ENCODE measurements around the gene CLPX.
"Not testable (repeated sequence)": the region's sequence is repeated elsewhere in the genome, so short reads cannot be mapped to it uniquely, and the experiment has no call there.

The CLPX gene

GRCh38 chr15:65165875-65166274 lies 19.3 kb downstream of the CLPX start:
- DNase-seq (ENCODE audit: low read depth), result no peak

DNA sequence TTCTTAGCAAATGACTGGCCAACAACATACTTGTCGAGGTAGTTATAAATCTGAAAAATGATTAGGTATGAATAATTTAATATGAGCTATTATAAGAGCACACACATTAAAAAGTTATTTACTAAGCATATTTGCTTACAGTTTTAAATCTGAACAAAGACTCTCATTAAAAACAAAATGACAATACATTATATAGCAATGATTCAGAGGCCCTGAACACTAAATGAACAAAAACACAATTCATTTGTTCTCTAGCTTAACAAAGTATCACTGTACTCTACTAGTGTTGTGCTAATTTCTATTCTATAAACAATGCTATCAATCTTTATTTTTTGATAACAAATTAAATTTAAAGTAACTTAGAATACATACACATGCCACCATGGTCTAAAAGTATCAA lies 21.0 kb downstream of the CLPX start:
- no peak for DNase-seq (ENCODE audit: low read depth)

- no peak for DNase-seq (ENCODE audit: low read depth)
Observed at GRCh38 chr15:65163041-65163440, 22.1 kb downstream of the CLPX start.

DNA sequence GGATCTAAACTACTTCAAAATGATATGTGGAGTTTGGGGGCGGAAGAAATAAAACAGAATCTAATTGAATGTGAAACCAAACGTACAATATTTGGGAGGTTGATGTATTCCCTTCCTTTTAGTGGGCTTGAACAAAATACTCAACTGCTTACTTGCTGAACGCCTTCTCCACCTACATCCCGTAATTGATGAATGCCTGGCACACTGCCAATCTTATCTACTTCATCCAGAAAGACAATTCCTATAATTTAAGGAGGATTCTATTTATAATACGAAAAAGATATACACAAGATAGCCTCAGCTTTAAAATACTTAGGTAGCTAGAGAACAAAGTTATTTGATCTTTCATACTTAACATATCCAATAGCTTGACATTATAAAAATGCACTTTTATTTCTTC lies 28.4 kb downstream of the CLPX start:
- no peak for DNase-seq (ENCODE audit: low read depth)

DNA sequence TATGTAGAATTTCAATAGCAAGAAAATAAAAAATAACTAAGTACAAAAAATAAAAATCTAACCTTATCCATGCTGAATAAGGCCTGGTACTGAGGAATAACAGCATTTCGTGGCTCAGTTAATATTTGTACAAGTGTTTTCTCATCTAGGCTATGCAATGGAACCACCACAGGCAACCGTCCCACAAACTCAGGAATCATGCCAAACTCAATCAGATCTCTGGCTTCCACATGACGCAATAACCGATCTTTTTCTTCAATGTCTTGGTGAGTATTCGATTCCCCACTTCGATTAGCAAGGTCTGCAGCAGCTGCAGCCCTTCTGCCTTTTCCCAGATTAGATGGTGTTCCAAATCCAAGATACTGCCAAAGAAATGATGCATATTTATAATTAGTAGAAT lies 30.4 kb downstream of the CLPX start:
- no peak for DNase-seq (ENCODE audit: low read depth)

DNA sequence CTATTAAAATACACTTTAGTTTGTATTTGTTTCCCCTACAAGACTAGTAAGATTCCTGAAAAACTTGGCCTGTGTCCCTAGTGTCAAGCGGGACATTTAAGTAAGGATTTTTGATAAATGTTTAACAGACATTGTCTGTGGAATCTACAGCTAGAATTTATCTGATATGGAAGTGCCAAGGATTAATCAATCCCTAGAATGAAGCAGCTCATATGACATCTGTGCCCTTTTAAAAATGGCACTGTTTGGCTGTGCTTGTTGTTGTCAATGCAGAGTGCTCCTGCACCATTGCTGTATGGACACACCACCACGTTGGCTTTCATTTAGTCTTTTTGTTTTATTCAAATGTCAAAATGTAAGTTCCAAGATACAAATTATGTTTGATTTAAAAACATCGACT lies 37.2 kb downstream of the CLPX start:
- no peak for DNase-seq (ENCODE audit: low read depth)

- DNase-seq (ENCODE audit: low read depth), result no peak
Observed at GRCh38 chr15:65146438-65146837, 38.7 kb downstream of the CLPX start.

DNA sequence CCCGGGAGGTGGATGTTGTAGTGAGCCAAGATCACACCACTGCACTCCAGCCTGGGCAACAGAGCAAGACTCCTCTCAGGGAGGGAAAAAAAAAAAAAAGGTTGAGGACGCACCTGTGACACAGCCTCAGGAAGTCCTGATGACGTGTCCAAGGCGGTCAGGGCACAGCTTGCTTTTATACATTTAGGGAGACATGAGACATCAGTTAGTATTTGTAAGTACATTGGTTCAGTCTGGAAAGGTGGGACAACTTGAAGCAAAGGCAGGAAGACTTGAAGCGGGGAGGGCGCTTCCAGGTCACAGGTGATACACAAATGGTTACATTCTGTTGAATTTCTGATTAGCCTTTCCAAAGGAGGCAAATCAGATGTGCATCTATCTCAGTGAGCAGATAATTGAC lies 46.5 kb downstream of the CLPX start:
- not testable (repeated sequence) for DNase-seq (ENCODE audit: low read depth)

DNA sequence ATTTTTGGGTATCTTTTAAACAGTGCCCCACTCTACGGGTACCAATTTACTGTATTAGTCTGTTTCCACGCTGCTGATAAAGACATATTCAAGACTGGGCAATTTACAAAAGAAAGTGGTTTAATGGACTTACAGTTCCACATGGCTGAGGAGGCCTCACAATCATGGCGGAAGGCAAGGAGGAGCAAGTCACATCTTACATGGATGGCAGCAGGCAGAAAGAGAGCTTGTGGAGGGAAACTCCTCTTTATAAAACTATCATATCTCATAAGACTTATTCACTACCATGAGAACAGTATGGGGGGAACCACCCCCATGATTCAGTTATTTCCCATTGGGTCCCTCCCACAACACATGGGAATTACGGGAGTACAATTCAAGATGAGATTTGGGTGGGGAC lies 47.2 kb downstream of the CLPX start:
- not testable (repeated sequence) for DNase-seq (ENCODE audit: low read depth)

GRCh38 chr15:65137089-65137488 lies 48.1 kb downstream of the CLPX start:
- DNase-seq (ENCODE audit: low read depth), result not testable (repeated sequence)

- DNase-seq (ENCODE audit: low read depth), result no peak
Observed at GRCh38 chr15:65134538-65134937, 50.6 kb downstream of the CLPX start.

DNA sequence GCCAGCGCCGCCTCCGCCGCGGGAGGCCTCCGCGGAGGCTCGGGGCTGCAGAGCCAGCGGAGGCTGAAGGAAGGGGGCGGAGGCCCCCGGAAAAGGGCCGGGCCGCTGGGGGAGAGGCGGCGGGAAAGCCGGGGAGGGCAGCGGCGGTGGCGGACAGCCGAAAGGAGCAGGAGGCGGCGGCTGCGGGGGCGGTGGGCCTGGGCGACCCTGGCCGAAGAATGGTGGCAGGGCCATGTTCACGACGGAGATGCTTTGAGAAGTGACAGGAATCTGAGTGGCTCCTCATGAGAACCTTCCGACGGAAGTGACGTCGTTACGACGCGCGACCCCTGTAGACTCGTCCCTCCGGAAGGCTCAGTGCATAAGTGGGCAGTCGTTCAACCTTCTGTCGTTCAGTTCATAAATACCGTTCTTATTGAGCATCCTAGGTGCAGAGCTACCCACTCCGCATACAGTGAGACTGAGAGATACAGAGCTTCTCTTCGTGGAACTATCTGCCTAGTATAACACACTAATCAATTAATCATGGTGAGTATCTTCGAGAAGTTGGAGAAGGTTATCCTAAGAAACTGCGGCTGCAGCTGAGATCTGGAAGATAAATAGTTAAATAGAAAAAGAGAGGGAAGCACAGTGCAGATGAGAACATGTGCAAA lies 51.5 kb downstream of the CLPX start, which contains the start of gene PDCD7:
TSS of gene PDCD7 (minus strand) at position 261 of the 653 bp plus-strand sequence. CDS start at position 234, 27 bp downstream.
- DNase-seq (ENCODE audit: low read depth), result peak; percentile 88

GRCh38 chr15:65132878-65133547 lies 52.1 kb downstream of the CLPX start:
- DNase-seq (ENCODE audit: low read depth), result peak; percentile 17

- DNase-seq (ENCODE audit: low read depth), result no peak
Observed at GRCh38 chr15:65130941-65131340, 54.2 kb downstream of the CLPX start.

GRCh38 chr15:65115542-65115941 lies 69.6 kb downstream of the CLPX start:
- DNase-seq (ENCODE audit: low read depth), result no peak

- no peak for DNase-seq (ENCODE audit: low read depth)
Observed at GRCh38 chr15:65115086-65115485, 70.1 kb downstream of the CLPX start, which contains the start of gene UBAP1L. Gene UBAP1L, minus strand, starts transcription at chr15:65115200. Its CDS starts 8,985 bp downstream, at chr15:65106215.

DNA sequence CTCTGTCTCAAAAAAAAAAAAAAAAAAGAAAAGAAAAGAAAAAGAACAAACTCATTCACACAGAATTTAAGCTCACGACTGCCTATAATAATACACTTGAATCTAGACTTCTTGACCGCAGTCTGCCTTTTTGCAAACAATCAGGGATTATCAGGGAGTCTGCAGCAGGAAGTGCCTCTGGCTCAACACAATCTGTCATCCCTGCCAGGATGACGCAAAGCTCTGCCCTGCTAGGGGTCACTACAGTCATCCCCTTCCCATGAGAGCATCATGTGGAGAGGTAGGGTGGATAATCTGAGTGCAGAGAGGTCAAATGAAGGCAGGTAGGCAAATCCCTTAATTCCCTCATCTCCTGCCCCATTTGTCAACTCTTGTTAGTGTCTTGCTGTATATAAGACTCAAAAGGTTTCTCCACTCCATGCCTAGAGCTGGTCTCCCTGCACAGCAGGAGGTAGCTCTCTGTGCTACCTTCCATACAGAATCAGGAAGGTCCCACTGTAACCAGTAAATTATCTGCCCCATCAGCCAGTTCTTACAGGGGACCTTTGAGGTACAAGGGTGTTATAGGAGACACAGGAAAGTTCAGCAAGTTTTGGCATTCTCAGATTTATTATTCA lies 74.4 kb downstream of the CLPX start:
- DNase-seq (ENCODE audit: low read depth), result peak; percentile 33

- no peak for DNase-seq (ENCODE audit: low read depth)
Observed at GRCh38 chr15:65106011-65106590, 79.0 kb downstream of the CLPX start.

GRCh38 chr15:65105038-65105437 lies 80.1 kb downstream of the CLPX start:
- no peak for DNase-seq (ENCODE audit: low read depth)

GRCh38 chr15:65102912-65103311 lies 82.2 kb downstream of the CLPX start:
- no peak for DNase-seq (ENCODE audit: low read depth)

GRCh38 chr15:65101891-65102708 lies 83.0 kb downstream of the CLPX start:
- DNase-seq (ENCODE audit: low read depth), result no peak

- peak; percentile 38 for DNase-seq (ENCODE audit: low read depth)
Observed at GRCh38 chr15:65101411-65101890, 83.7 kb downstream of the CLPX start.

All from stromal cell of bone marrow (primary cell).